AG08395 (cell line): ENCODE data around the gene SIX5.

ENCODE experiments used
- DNase-seq: peaks from one replicate; pipeline ENCODE4 v3.0.0; 2012; ENCODE audit warnings: mixed read lengths, low spot score

Gene SIX5

GRCh38 chr19:45773384-45773783 is 4.3 kb upstream of the SIX5 start:
- DNase-seq: no peak

GRCh38 chr19:45772912-45773311 is 3.9 kb upstream of the SIX5 start:
- no peak for DNase-seq

GRCh38 chr19:45772130-45772840 is 3.2 kb upstream of the SIX5 start:
- no peak for DNase-seq

DNA sequence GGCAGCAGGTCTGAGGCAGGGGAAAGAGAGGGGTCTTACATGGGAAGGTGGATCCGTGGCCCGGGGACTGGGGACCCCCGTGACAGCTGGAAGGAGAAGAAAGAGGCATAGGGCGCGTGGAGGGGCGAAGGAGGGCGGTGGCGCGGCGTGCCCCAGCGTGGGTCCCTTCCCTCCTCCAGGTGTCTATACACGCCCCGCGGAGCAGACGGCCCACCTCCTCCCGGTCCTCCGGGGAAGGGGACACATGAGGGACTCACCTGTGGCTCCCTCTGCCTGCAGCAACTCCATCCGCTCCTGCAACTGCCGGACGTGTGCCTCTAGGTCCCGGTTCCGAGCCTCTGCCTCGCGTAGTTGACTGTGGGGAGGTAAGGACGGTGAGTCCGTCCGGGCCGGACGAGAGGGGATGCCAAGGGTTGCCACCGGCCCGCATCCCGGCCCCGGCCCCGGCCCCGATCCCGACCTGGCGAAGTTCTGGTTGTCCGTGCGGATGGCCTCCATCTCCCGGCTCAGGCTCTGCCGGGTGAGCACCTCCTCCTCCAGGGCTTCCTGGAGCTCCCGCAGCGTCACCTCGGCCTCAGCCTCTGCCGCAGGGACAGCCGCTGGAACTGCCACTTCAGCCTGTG is 2.4 kb upstream of the SIX5 start:
- no peak for DNase-seq

GRCh38 chr19:45770192-45771101 is 1.4 kb upstream of the SIX5 start:
- peak; percentile 94 for DNase-seq

GRCh38 chr19:45769821-45770191 is 754 bp upstream of the SIX5 start:
- DNase-seq: no peak

GRCh38 chr19:45768655-45768983 is 433 bp downstream of the SIX5 start:
- DNase-seq: no peak

GRCh38 chr19:45767881-45768654 is 984 bp downstream of the SIX5 start:
- no peak for DNase-seq

DNA sequence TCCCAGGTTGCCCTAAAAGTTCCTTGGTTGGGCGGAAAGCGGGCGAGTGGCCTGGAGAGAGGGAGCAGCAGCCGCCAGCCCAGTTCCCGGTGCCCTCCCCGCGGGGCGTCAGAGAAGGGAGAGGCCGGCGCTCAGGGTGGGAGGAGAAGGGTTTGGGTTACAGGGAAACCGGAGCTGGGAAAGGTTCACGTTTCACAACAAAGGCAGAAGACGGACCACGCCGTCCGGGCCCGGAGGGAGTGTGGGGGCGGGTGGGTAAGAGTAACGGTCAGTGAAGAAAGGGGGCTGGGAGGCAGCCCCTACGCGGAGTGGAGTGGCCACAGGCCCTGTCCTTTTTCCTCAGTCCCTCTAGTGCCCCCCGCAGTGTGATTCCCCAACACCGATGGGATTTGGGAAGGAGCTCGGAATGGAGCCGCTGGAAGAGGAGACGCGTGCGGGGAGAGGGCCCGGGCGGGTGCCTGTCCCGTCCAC is 1.6 kb downstream of the SIX5 start:
- peak; percentile 79 for DNase-seq

GRCh38 chr19:45766869-45767346 is 2.1 kb downstream of the SIX5 start:
- no peak for DNase-seq

DNA sequence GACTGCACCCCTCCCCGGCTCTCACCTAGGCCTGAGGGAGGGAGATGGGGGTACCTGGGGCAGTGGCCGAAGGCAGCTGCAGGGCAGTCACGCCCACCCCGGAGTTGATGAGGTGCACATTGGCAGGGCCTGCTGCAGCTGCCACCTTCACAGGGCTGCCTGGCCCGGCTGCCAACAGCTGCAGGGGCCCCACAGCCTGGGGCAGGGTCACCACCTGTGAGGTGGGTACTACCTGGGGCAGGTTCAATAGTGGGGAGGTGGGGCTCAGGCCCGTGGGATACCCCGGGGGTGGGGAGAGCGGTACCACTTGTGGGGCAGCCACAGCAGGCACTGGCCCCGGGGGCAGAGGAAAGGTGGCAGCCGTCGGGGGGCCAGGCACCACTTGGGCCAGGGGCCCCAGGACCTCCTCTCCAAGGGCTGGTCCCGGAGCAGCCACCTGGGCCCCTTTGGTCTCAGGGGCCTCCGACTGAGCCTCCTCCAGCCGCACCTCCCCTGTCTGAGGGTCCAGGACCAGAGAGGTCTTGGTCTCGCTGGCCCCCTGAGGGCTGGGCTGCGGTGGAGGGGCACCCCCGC is 2.7 kb downstream of the SIX5 start:
- no peak for DNase-seq

DNA sequence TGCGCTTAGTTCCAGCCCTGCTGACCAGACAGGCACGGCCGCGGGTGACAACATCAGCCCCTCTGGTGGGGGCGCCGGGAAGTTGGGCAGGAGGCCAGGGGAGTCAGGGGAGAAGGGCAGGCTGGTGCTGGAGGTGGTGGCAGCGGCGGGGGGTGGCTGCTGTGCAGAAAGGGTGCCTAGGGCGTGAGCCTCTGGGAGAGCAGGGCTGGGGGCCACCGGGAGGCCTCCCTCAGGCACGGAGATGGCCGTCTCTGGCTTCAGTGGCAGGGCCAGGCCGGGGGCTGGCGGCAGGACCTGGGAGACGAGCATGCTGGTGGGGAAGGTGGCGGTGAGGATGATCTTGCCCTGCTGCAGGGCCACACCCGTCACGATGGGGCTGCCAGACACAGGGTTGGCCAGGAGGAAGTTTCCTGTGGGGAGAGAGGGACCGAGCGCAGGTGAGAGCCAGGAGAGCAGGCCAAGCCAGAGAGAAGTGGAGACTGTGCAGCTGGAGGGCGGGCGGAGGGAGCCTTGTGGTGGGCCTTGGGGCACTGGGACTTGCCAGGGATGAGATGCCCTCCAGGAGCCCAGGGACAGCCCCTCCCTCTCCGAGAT is 3.3 kb downstream of the SIX5 start:
- DNase-seq: no peak

GRCh38 chr19:45764945-45765701 is 3.9 kb downstream of the SIX5 start:
- no peak for DNase-seq

GRCh38 chr19:45764475-45764874 is 4.6 kb downstream of the SIX5 start:
- DNase-seq: no peak

- DNase-seq: no peak
These were observed 5.3 kb downstream of the SIX5 start for GRCh38 chr19:45763691-45764294.

DNA sequence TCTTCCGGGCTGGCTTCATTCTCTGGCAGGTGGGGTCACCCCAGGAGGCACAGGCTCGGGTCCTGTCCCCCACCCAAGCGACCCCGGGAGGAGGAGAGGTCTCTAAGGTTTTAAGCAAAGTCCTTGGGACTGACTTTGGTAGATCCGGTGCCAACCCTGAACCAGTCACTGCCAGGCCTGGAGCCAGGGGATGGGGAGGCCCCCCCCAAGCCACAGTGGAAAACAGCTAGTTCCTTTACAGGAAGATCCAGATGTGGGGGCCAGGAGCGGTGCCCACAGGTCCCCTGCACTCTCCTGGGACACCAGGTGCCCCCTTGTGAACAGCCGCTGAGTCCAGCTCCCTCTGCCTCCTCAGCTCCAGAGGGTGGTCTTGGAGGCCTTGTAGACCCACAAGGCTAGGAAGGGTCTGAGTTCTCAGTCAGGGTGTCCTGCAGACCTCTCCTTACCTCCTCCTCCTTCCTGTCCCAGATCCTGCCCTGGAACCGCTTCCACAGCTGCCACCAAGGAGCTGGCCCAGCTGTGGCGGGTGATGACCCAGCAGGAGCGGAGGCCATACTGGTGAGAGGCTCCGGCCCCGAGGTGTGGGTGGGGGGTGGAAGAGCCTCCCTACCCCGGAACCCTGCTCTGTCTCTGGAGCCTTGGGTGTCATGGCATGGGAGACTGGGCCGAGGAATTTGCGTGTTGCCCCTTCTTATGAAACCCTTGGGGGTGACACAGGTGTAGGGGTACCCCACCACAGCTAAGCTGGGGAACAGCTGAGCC is 6.0 kb downstream of the SIX5 start:
- DNase-seq: no peak

GRCh38 chr19:45761714-45762113 is 7.3 kb downstream of the SIX5 start:
- no peak for DNase-seq

- no peak for DNase-seq
These were observed 10.1 kb downstream of the SIX5 start for GRCh38 chr19:45758921-45759320.

GRCh38 chr19:45757695-45758094 is 11.4 kb downstream of the SIX5 start:
- DNase-seq: no peak
